Left lung (tissue), 10 donors: Measurements from ENCODE around the gene KRTAP2-2. TPM values are rescaled to one million over a fixed set of nuclear protein-coding genes. Genes with fewer than 3 reads are reported as not detected.
"Not testable (repeated sequence)": the region's sequence is repeated elsewhere in the genome, so short reads cannot be mapped to it uniquely, and the experiment has no call there.

Source experiments
- ATAC-seq: fragments of 200-7000 bp; cut with Tn5 transposase; one replicate; pipeline ENCODE4 v1.9.1; 2020; ENCODE audit warnings: moderate library complexity
- DNase-seq, 4 donors: peaks; one replicate each; pipeline ENCODE4 v3.0.0-alpha.2; 2013 to 2020
- H3K27ac ChIP-seq, 2 donors: fragments of 200-600 bp; sonication (generic) in 1 of 2; one replicate each; pipeline versions ENCODE4 v1.5.0 to v1.8.0; 2020 to 2021
- H3K27me3 ChIP-seq, 2 donors: fragments of 200-600 bp; sonication (generic) in 1 of 2; one replicate each; pipeline versions ENCODE4 v1.5.0 to v1.8.0; 2020 to 2021
- H3K36me3 ChIP-seq, 2 donors: fragments of 200-600 bp; sonication (generic) in 1 of 2; one replicate each; pipeline versions ENCODE4 v1.5.0 to v1.8.0; 2020 to 2021
- H3K4me1 ChIP-seq, 2 donors: fragments of 200-600 bp; one replicate each; pipeline ENCODE4 v1.8.0; 2021
- H3K4me3 ChIP-seq, 2 donors: fragments of 200-600 bp; sonication (generic) in 1 of 2; one replicate each; pipeline versions ENCODE4 v1.5.0 to v1.8.0; 2020 to 2021; ENCODE audit warnings: mild to moderate bottlenecking in 1 of 2
- H3K9me3 ChIP-seq, 2 donors: fragments of 200-600 bp; sonication (generic) in 1 of 2; one replicate each; pipeline versions ENCODE4 v1.5.0 to v1.8.0; 2020 to 2021
- CTCF ChIP-seq, 2 donors: fragments of 200-600 bp; sonication (generic) in 1 of 2; IDR thresholded peaks; one replicate each; pipeline versions ENCODE4 v1.5.0 to v1.8.0; 2021; ENCODE audit warnings: antibody characterized with exemption in 2 of 2
- intact Hi-C, 2 donors: fragments of 100-400 bp; cut with DNase I; formaldehyde crosslinking; loops; one replicate each; pipeline versions ENCODE4 v1.11.2 to v1.14.2; 2022
- polyA plus RNA-seq, 6 donors: library from polyadenylated mRNA; unstranded; fragments of 120-200 nt; gene quantifications; one replicate each; pipeline ENCODE4 v1.2.1, GENCODE V29; 2013; ENCODE audit not compliant: insufficient read length in 6 of 6
- total RNA-seq, 2 donors: library from RNA; stranded (reverse); fragmentation: NEBNext Ultra II Directional; extraction: Animal tissue kit (Norgen Biotek cat#: 25700); gene quantifications; one replicate each; pipeline ENCODE4 v1.2.1, GENCODE V29; 2021
- donor health status: DM: no; HTN: yes; CAD: no.
- donor health status: DM: no; HTN: no; CAD: no.

Gene KRTAP2-2
- total and polyA plus RNA-seq, 8 donors: not detected

GRCh38 chr17:41052566-41052965 is 2.5 kb downstream of the KRTAP2-2 start:
- no peaks in the 10 kb centered on the region for H3K36me3 ChIP-seq
- no peak overlapping the region for H3K27ac ChIP-seq
- H3K27me3 ChIP-seq: peaks cover 2 to 26% of the 10 kb centered on the region in 2 donors
- H3K4me3 ChIP-seq: no peak overlapping the region
- intact Hi-C loops: no loop called here
- H3K4me1 ChIP-seq: no peaks in the 10 kb centered on the region
- no peak for TF ChIP-seq CTCF (IDR thresholded peaks at IDR 0.05)
- DNase-seq (no peak), ATAC-seq (no peak)
- H3K9me3 ChIP-seq: no peaks in the 10 kb centered on the region

GRCh38 chr17:41049110-41049509 is 5.9 kb downstream of the KRTAP2-2 start:
- no peak for TF ChIP-seq CTCF (IDR thresholded peaks at IDR 0.05)
- no peaks in the 10 kb centered on the region for H3K4me1 ChIP-seq
- H3K4me3 ChIP-seq: no peak overlapping the region
- ATAC-seq (no peak), DNase-seq (no peak)
- peaks cover 0 to 1% of the 10 kb centered on the region in 2 donors for H3K9me3 ChIP-seq
- H3K27ac ChIP-seq: no peak overlapping the region
- peaks cover 3 to 39% of the 10 kb centered on the region in 2 donors for H3K27me3 ChIP-seq
- intact Hi-C loops: no loop called here
- no peaks in the 10 kb centered on the region for H3K36me3 ChIP-seq

- Histone ChIP-seq H3K27me3 (peaks cover 3 to 39% of the 10 kb centered on the region in 2 donors), H3K36me3 (no peaks in the 10 kb centered on the region), H3K9me3 (peaks cover 0 to 3% of the 10 kb centered on the region in 2 donors), H3K4me3 (no peak overlapping the region), H3K4me1 (no peaks in the 10 kb centered on the region), H3K27ac (no peak overlapping the region)
- TF ChIP-seq CTCF (IDR thresholded peaks at IDR 0.05): no peak
- DNase-seq (no peak), ATAC-seq (no peak)
- intact Hi-C loops: no loop called here
These were observed 6.6 kb downstream of the KRTAP2-2 start for GRCh38 chr17:41048441-41048840.

- H3K4me1 ChIP-seq, H3K4me3 ChIP-seq, H3K36me3 ChIP-seq, H3K27ac ChIP-seq, H3K9me3 ChIP-seq, ATAC-seq, DNase-seq, intact Hi-C loops: not testable (repeated sequence)
- peaks cover 3 to 39% of the 10 kb centered on the region in 2 donors for H3K27me3 ChIP-seq
These were observed 8.1 kb downstream of the KRTAP2-2 start, which contains the start of gene KRTAP2-1 for GRCh38 chr17:41046735-41047465. TSS of gene KRTAP2-1 (minus strand) at chr17:41047316. CDS start at chr17:41047267, 49 bp downstream.

GRCh38 chr17:41042953-41043352 is 12.1 kb downstream of the KRTAP2-2 start:
- intact Hi-C loops: no loop called here
- no peaks in the 10 kb centered on the region for H3K4me1 ChIP-seq
- H3K27ac ChIP-seq: no peak overlapping the region
- peaks cover 0 to 3% of the 10 kb centered on the region in 2 donors for H3K9me3 ChIP-seq
- no peak overlapping the region for H3K4me3 ChIP-seq
- no peak for TF ChIP-seq CTCF (IDR thresholded peaks at IDR 0.05)
- ATAC-seq: no peak
- no peaks in the 10 kb centered on the region for H3K36me3 ChIP-seq
- DNase-seq: no peak
- peaks cover 3 to 19% of the 10 kb centered on the region in 2 donors for H3K27me3 ChIP-seq

GRCh38 chr17:41040783-41041571 is 14.1 kb downstream of the KRTAP2-2 start, which contains the start of gene KRTAP1-1:
TSS of gene KRTAP1-1 (minus strand) at chr17:41041450. CDS start at chr17:41041397, 53 bp downstream.
- H3K27ac ChIP-seq, H3K27me3 ChIP-seq, ATAC-seq, H3K4me1 ChIP-seq, H3K9me3 ChIP-seq, H3K4me3 ChIP-seq, intact Hi-C loops, H3K36me3 ChIP-seq: not testable (repeated sequence)
- peak in 1 of 4 donors; percentile 65 for DNase-seq
